SU-DHL-6 (cell line): ENCODE measurements around the gene SUN1.

ENCODE experiments used
- CTCF ChIP-seq: fragments of 200-600 bp; sonication (generic); IDR thresholded peaks from one replicate; pipeline ENCODE4 v1.5.1; 2017; ENCODE audit warnings: antibody characterized with exemption, mild to moderate bottlenecking, low read length, moderate library complexity; ENCODE audit not compliant: insufficient read depth, poor library complexity, severe bottlenecking
- EZH2phosphoT487 ChIP-seq: fragments of 200-600 bp; sonication (generic), shearing (Covaris generic); conservative IDR thresholded peaks from 2 replicates; pipeline ENCODE4 v1.6.1; 2018; ENCODE audit warnings: mild to moderate bottlenecking, antibody characterized with exemption, low read length, moderate library complexity, mixed read lengths

GRCh38 chr7:879093-879492 is 46.8 kb downstream of the SUN1 start:
- no peak for TF ChIP-seq CTCF
- TF ChIP-seq EZH2phosphoT487 = no peak
